GM12801 (cell line): ENCODE measurements around the gene NINL.

Source experiments
- CTCF ChIP-seq: IDR thresholded peaks from one replicate; pipeline ENCODE4 v1.5.1; 2011; ENCODE audit warnings: control low read depth; ENCODE audit not compliant: insufficient read length; ENCODE audit errors: extremely low read depth

The NINL gene

GRCh38 chr20:25529295-25529951, 55.9 kb downstream of the NINL start:
- no peak for TF ChIP-seq CTCF

- no peak for TF ChIP-seq CTCF
These were observed 57.4 kb downstream of the NINL start for GRCh38 chr20:25527949-25528348.

GRCh38 chr20:25526446-25526845, 58.9 kb downstream of the NINL start:
- TF ChIP-seq CTCF, result no peak

- no peak for TF ChIP-seq CTCF
These were observed 59.5 kb downstream of the NINL start for GRCh38 chr20:25525867-25526266.

- TF ChIP-seq CTCF, result no peak
These were observed 60.0 kb downstream of the NINL start for GRCh38 chr20:25525295-25525694.

- no peak for TF ChIP-seq CTCF
These were observed 63.9 kb downstream of the NINL start for GRCh38 chr20:25521382-25521781.

- no peak for TF ChIP-seq CTCF
These were observed 68.2 kb downstream of the NINL start for GRCh38 chr20:25517124-25517523.
